Activated CD8-positive, alpha-beta memory T cell treated with anti-CD3 and anti-CD28 coated beads for 1 hour (primary cell): ENCODE results near the gene KLF15.

ENCODE experiments used
- DNase-seq, 2 donors: peaks; one replicate each; pipeline ENCODE4 v3.0.0-alpha.2; 2020; ENCODE audit warnings: low read depth in 1 of 2; ENCODE audit errors: extremely low read depth in 1 of 2

The KLF15 gene

DNA sequence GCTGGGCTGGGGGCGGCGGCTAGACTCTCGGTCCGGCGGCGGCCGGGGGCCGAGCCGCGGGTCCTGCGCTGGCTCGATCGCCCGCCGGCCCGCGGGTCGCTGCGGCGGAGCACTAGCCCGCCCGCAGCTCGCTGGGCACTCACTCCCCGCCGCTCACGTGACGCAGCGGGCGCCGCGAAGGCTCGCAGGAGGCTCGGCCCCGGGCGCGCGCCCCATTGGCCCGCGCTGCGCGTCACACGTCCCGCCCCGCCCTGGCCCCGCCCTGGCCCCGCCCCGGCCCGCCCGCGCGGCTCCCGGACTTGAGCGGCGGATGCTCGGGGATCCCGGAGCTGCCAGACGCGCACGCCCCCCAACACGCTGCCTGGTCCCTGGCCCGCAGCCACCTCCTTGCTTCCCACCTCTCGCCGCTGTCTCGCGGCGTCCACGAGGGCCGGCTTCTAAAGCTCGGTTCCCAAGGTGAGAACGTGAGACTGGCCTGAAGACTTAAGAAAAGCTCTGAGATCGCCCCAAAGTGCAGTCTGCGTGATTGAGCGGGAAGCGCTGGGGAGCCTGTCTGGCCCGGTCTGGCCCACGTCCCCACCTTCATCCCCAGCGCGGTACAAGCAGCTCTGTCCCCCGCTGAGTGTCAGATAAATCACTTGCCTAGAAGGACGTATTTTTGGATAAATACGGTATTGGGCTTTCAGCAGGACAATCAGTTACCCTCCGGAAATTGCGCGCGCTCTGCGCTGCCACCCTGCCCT, at the start of gene KLF15:
Gene KLF15, minus strand, starts transcription at position 114 of the 743 bp plus-strand sequence. CDS start 4,486 bp downstream, outside the sequence.
- peak; percentile 25 to 67 for DNase-seq

DNA sequence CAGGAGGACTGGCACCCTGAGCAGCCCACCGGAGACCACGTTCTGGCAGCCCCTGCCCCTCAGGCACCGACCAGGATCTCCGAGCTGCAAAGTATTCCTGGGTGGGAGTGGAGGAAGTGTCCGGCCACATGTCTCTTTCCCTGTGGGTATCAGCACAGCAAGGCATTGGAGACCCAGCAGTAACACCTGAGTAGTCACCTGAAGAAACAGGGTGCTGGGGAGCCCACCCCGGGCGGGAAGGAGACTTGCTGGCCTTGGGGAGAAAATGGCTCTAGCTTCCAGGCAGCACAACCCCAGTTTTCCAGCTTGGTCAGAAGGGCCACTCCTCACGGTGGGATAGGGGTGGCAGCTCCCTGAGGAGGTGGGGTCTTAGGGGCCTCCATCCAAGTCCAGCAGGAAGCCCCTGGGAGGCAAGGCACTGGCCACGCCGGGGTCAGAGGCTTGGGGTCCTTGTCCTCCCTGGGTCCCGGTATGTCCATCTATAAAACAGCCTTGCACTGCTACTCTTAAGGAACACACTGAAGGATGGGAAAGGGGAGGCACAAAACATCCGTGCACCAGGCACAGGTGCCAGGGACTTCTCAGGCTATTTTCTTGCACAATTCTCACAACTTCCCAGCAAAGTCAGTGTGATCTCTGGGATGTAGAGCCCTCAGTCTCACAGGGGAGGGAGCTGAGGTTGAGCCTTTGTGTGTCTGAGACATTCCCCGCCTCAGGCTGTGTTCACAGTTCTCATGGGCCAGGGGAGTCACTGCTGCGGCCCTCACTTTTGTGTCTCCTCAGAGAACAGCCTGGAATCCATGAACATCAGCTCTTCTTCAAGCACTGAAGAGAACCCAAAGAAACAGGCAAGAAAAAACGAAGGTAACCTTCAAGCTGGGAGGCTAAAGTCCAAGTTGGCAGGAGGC, 49.4 kb upstream of the KLF15 start:
- no peak for DNase-seq

DNA sequence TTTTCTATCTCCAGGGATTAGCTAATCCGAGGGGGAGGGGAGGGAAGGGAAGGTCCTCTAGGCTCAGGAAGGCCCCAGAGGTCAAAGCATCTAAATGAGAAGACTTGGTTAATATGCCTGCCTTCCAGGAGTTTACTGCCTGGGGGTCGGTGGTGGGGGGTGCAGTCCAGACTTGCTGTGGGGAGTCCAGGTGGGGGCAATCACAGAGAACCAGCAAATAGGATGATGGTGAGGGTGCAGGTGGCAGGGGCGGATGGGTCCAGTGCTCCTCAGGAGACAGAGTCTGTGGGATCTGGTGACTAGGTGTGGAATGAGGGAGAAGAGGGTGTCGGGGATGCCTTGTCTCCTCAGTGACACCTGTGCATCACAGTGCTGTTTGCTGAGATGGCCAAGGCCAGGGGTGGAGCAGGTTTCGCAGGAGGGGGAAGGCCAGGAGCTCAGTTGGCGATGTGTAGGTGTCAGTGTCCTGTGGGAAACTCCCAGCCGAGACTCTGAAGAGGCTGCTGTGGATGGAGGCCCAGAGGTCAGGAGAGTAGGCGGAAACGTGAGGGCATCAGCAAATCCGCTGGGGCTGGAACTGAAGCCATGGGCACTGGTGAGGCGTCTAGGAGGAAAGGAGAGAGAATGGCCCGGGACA, 45.6 kb upstream of the KLF15 start:
- no peak for DNase-seq

DNA sequence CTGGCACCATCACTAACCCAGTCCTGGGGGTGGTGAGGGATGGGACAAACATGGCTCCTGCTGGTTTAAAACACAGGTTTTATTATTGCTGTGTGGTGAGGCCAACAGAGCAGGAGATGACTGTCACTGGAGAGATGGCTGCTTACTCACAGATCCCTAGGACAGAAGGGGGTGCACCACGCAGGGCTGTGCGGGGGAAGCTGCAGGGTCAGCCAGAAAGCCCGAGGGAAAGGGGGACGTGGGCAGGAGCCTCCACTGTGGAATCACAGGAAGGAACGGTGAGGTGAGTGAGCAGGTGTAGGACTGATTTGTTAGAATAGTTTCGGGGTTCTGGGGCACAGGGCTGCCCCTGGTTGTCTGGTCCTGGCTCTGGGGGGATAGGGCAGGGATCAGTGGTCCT, 45.0 kb upstream of the KLF15 start:
- DNase-seq: no peak

DNA sequence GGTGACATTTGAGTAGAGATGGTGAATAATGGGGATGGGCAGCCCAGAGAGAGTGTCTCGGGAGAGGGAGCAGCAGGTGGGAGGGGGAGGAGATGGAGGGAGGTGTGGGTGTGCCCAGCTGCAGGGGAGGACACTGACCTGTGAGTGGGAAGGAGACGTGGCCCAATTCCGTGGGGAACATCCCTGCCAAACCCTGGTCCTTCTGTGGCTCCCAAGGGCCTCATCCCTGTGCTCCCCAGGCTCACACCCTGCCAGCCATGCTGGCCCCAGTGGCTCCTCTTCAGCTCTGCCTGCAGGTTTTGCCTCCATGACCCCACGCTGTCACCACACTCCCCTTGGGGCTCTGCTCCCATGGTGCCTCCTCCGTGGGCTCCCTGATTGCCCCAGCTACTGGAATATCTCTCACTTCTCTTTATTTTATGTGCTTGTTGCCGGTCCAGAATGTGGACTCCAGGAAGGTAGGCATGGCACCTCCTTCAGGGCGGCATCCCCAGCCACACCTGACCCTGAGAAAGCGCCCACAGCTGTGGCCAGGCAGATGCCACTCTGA, 44.5 kb upstream of the KLF15 start:
- DNase-seq: no peak

DNA sequence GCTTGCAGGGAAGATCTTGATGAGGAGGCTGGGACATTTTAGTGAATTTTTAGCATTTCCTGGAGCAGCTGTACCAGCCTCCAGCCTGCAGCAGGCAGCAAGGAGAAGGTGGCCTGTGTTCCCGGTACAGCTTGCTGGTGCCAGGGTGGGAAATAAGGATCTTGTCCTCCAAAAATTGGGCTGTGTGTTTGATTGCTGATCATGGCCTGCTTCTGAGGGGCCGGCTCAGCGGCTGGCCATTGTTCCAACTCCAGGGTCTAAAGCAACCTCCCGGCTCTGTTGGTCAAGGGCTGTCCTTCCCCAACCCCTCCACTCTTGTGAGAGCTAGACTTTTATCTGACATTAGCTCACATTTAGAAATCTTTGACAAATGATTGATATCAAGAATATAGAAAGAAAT, 42.5 kb upstream of the KLF15 start:
- DNase-seq: no peak

DNA sequence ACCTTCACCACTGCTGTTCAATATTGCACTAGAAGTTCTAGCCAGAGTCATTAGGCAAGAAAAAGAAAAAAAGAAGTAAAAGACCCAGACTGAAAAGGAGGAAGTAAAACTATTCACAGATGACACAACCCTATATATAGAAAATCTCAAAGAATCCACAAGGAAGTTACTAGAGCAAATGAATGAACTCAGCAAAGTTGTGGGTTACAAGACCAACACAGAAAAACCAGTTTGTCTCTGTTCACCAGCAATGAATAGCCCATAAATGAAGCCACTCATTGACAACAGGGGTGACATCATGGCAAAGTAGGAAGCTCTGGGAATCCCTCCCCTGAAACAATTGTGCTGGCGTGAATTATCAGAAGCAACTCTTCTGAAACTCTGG, 42.1 kb upstream of the KLF15 start:
- DNase-seq: no peak

DNA sequence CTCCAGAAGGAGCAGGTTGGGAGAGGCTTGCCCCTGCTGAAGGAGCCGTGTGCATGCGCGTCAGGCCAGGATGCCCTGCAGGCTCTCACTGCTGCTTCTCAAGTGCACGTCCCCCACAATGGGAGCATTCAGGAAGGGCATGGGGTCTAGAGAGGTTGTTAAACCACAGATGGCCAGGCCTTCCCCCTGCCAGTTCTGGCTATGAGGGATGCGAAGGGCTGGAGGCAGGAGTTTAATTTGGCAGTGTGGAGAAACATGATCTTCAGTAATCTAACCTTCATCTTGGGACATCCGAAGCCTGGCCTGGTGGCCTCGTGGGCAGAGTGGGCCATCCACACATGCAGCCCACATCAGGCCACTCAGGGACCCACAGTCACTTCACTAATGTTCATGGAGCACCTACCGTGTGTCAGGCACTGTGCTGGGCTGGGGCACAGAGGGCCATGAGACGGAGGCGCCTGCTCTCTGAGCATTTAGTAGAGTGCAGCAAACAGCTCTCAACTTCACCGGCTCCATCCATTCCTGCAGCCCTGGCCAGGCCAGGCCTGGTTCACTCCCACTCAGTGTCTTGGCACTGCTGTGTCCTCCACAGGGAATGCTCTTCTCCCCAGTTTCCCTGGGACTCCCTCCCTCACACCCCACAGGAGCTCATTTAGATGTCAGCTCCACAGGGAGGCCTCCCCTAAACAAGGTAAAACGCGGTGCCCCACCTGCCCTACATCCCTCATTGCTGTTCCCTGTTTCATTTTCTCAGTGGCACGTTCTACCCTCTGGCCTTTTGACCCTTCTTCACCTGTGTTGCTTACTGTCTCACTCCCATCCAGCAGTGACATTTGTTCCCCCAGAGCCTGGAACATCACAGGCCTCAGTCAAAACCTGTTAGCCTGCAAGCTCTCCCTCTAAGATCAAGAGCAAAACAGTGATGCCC, 41.5 kb upstream of the KLF15 start:
- no peak for DNase-seq

DNA sequence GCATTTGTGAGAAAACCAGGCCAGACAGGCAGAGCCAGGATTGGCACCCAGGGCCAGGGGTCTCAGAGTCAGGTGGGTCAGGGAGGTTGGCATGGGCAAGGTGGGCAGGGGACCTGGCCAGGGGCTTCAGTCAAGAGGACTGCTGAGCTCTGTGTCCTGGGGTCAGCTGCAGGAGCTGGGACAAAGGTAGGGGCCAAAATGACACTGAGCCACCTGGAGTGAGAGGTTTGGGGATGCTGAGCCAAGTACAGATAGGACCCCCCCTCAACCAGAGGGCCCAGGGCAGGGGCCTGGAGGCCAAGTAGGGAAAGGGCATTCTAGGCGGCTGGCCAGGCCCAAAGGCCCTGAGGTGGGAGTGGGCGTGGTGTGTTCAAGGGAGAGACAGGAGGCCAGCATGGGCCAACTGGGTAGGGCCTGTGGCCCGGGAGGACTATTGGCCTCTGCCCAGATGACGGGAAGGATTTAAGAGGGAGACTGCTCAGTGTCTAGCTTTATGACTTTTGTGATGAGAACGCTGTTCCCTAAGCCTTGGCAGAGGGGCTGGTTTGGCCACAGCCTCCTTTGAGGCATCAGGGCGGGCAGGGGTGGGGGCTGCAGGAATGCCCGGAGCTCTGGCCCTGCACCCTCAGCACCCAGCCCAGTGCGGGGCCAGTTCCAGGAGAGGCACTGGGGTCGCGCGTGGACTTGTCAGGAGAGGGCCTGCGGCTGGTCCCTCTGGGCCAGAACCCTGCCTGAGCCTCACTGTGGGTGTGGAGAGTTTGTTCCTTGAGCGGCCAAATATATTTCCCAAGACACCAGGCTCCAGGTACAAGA, 40.6 kb upstream of the KLF15 start:
- no peak for DNase-seq

DNA sequence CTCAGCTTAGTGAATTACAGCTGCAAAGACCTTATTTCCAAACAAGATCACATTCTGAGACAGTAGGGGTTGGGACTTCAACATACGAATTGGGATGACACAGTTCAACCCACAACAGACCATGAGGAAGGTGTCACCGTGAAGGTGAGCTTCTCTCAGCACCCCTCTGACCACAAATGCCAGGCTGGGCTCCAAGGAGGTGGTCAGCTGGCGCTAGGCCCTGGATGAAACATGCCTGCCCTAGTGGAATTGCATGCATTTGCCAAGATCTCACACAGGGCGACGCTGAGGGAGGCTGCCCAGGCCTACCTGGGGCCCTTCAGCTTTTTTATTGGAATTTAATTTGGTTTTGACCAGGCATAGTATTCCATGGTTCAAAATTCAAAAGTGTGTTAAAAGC, 39.3 kb upstream of the KLF15 start:
- DNase-seq: no peak

DNA sequence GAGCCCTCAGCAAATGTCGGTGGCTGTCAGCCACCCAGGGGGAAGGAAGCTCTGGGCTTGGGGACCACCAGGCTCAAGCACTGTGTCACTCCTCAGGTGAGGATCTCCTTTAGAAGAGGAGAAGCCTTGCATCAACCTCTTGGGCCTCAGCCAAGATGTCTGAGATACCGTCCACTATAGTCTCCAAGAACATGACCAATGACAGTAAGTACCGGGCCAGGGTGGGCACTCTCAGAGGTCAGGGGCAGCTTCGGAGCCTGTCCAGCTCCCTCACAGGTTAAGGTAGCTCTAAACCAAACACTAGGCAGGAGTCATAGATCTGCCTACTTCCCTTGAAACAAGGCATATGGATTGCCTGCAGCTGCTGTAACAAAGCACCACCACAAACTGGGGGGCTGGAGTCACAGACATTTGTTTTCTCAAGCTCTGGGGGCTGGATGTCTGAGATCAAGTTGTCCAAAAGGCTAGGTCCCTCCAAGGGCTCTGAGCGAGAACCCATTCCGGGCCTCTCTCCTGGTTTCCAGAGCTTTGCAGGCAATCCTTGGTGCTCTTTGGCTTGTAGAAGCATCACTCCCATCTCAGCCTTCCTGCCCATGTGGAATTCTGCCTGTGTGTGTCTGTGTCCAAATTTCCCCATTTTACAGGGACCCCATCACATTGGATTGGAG, 38.8 kb upstream of the KLF15 start:
- DNase-seq: no peak

DNA sequence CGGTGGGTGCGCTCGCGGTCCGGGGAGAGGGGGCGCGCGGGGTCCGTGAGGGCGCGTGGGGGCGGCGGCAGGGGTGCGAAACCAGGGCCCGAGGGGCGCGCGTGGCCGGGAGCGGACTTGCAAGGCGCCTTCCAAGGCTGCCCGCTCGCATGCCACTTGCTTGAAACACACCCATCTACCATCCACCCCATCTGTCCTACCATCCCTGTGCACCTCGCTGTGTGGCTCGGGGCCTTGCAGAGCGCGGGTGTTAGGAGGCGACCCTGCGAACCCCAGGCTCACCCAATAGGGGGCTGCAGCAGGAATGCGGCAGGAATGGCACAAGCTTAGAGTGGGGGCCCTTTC, 37.7 kb upstream of the KLF15 start:
- no peak for DNase-seq

DNA sequence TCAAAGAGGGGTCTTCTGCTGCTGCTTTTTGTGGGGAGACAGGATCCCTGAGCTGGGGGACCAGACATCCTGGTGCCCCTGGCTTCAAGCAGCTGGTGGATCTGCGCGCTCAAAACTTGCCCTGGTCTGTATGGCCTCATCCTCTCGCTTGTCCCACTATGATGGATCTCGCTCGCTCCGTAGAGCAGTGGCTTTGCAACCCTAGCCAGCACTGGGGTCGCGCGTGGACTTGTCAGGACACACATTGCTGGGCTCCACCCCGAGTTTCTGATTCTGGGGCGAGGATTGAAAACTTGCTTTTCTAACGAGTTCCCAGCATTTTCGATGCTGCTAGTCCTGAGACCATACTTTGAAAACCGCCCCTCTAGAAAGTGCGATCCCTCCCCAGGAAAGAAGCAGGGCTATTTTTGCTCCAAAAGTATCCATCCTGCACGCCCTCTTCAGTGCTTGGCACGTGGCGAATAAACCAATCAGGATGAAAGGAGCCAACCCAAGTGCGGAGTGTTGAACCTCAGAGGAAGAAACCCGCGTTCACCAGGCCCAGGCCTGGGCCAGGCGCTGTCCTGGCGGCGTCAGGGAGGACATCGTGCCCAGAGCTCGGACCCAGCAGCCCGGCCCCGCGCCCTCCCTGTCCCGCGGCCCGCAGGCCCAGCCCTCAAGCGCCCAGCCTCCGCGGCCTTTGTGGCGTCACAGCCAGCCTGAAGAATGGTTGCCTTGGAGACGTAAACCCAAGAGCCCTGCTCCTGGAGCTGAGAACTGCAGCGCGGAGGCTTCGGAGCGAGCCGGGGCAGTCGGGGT, 37.2 kb upstream of the KLF15 start, which contains the start of gene CFAP100:
Gene CFAP100, plus strand, starts transcription at position 731 of the 798 bp plus-strand sequence. CDS start 1,092 bp downstream, outside the sequence.
- no peak for DNase-seq

DNA sequence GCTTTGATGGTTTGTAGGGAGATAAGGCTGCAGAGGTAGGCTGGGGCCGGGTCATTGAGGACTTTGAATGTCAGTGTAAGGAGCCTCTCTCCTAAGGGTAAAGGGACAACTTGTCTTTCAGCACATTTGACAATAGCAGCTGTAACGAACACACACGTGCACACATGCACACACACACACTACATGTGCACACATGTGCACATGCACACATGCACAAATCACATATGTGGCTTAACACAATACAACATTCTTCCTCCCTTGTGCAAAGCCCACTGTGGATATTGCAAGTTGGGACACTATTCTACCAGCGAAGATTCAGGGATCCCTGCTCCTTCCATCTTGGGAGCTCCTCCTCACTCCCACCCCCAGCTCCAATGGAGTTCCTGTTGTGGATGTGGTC, 36.4 kb upstream of the KLF15 start:
- no peak for DNase-seq

DNA sequence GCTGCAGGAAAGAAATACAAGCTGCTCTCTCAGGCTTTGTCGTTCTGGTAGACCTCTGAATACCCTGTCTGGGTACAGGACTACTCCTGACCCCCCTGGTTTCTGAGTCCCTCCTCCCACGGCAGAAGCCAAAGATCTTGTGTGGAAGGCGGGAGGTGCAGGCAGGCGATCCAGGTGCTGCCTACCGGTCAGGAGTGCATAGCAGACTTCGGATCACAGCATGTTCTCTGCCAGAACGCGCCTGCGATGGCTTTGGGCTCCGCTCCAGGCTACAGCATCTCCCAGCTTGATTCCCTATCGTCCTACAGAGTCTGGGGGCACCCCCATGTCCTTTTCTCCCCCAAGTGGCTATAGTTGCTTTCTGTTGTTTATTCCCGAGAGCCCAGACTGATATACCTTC, 35.0 kb upstream of the KLF15 start:
- DNase-seq: no peak

DNA sequence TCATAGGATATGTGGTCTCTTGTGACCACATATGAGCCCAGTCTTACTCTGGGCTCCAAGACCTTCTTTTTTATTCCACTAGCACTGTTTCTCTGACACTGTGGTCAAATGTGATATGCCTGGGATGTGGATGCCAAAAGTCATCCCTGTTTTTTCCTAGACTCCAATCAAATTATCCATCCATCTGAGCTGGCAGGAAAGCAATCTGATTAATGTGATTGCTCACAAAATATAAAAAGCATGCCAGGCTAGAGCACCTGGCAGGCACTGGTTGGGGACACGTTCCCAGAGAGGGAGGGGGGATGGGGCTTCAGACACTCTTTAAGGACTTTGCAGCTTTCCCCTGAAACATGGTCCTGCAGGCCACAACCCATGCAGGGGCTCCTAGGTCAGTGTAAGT, 34.4 kb upstream of the KLF15 start:
- DNase-seq: no peak

DNA sequence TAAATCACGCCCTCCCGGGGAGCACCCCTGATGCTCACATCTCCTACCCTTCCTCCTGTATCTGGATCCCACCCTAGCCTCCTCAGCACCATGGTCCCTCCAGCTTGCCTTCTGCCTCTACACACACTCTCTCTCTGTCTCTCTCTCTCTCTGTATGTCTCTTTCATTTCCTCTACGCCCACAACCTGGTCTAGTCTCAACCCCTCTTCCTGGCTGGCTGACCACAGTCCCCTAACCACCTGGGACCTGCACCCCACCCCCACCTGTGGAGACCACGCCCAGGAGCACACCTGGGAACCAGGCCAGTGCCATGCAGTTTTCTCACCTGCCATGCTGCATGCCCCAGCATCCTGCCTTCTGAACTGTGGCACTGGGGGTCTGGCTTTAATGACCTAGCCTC, 33.5 kb upstream of the KLF15 start:
- DNase-seq: no peak

DNA sequence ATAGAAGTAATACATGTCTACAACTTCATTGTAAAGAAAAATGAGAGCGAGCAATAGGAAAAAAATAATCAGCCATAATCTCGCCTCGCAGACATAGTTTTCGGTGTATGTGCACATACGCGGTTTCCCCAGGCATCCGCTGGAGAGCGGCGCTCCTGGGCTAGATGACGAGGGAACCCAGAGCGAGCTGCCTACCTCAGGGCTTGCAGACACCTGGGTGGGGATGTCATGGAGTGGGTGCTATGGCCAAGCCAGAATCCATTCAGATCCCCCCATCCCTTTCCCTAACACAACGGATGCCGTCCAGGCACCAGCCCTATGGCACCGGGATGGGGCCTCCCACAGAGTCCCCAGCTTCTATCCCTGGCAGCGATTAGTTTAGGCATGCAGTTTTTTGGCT, 33.0 kb upstream of the KLF15 start:
- DNase-seq: no peak
